ENCODE measurements around the gene ARSG. TPM values are rescaled to one million over a fixed set of nuclear protein-coding genes. Genes with fewer than 3 reads are reported as not detected.

The ARSG gene
- total and polyA plus RNA-seq, 10 of the 15 experiments (the other 5 are each of a cell fraction or from before 2014, with no cell fraction given), result 2.9 to 13.5 (median 7.6) TPM

- Histone ChIP-seq H3K36me3 (ENCODE audit: control insufficient read depth in 2 of 2, insufficient read depth in 2 of 2, low read length in 1 of 2) (peaks cover 0 to 3% of the 10 kb centered on the region in 2 experiments; a peak in 2 of 4 replicates), H4K20me1 (ENCODE audit: control insufficient read depth, insufficient read depth) (no peaks in the 10 kb centered on the region), H3K9me3 (replicated peaks; ENCODE audit: control insufficient read depth, insufficient read depth, low read length) (no peaks in the 10 kb centered on the region), H3K27me3 (replicated peaks in 1 of 2; ENCODE audit: control insufficient read depth in 2 of 2, insufficient read depth in 2 of 2, low read length in 1 of 2) (no peaks in the 10 kb centered on the region), H3K79me2 (ENCODE audit: control insufficient read depth, insufficient read depth, low read length) (no peaks in the 10 kb centered on the region), H2AFZ (ENCODE audit: control insufficient read depth, low read depth, low read length) (no peak overlapping the region; the same call in 1 of the 2 replicates), H3K4me3 (no peak overlapping the region), H3K9ac (ENCODE audit: control insufficient read depth, insufficient read depth, low read length) (no peak overlapping the region), H3K4me1 (ENCODE audit: control insufficient read depth, insufficient read depth, low read length) (peaks cover 33% of the 10 kb centered on the region), H3K4me2 (ENCODE audit: control insufficient read depth, insufficient read depth) (no peak overlapping the region), H3K27ac (ENCODE audit: control insufficient read depth, insufficient read depth) (no peak overlapping the region)
- in situ Hi-C loops (cut with MboI) (loop anchor here (10.0 kb wide), 1 partner anchor 175 kb away; no protein-coding TSS in a partner anchor), intact Hi-C loops (cut with micrococcal nuclease; ENCODE audit: unreplicated experiment) (no loop called here)
- ATAC-seq (no peak), FAIRE-seq (no peak), DNase-seq (ENCODE audit: low read depth, low spot score) (no peak)
- TF ChIP-seq ZBTB4 (CRISPR knock-in tag; IDR thresholded peaks at IDR 0.05), result no peak
- no peak for TF ChIP-seq LARP7 (IDR thresholded peaks at IDR 0.05)
- no peak for TF ChIP-seq DPF2 (IDR thresholded peaks at IDR 0.05)
- no peak for TF ChIP-seq HDGF (IDR thresholded peaks at IDR 0.05)
- TF ChIP-seq EGR1 (IDR thresholded peaks at IDR 0.05; ENCODE audit: borderline replicate concordance in 1 of 2, low read depth in 2 of 2, low read length in 2 of 2), result no peak
- no peak for TF ChIP-seq REST (IDR thresholded peaks at IDR 0.05; ENCODE audit: low read depth, low read length)
- TF ChIP-seq MEF2A (IDR thresholded peaks at IDR 0.05; ENCODE audit: insufficient read depth, low read depth, low read length), result no peak
- no peak for TF ChIP-seq FOXK2 (IDR thresholded peaks at IDR 0.05)
- TF ChIP-seq ZNF274 (IDR thresholded peaks at IDR 0.05; ENCODE audit: insufficient read depth, insufficient read length), result no peak
- TF ChIP-seq RELA (IDR thresholded peaks at IDR 0.05; ENCODE audit: borderline replicate concordance, partially characterized antibody), result no peak
- no peak for TF ChIP-seq POU2F2 (IDR thresholded peaks at IDR 0.05; ENCODE audit: borderline replicate concordance, low read depth, low read length)
- TF ChIP-seq PRDM15 (CRISPR knock-in tag; IDR thresholded peaks at IDR 0.05), result no peak
- TF ChIP-seq SMARCA5 (IDR thresholded peaks at IDR 0.05), result no peak
- POLR2A ChIA-PET, result interaction anchor here (0.7 to 1.3 kb wide), 4 partner anchors 13 to 59 kb away, joined by 3 to 5 read pairs (median 4); no protein-coding TSS in a partner anchor
- CTCF ChIA-PET, result interaction anchor here (1.0 to 15.1 kb wide), 4 partner anchors 10 to 192 kb away, joined by 3 to 222 read pairs (median 4); partner anchors contain the start of gene WIPI1
- BruUV-seq (replicated peaks), result no TSS peak
- RAD21 ChIA-PET (ENCODE audit: unreplicated experiment), result interaction anchor here (6.0 to 11.5 kb wide), 2 partner anchors 20 to 176 kb away, joined by 35 to 157 read pairs; partner anchors contain the start of gene WIPI1
- WGBS (ENCODE audit: insufficient coverage, insufficient replicate concordance, low lambda C conversion rate, missing lambda C conversion rate), result 40% methylated on average over 8 of the region's 8 CpGs
- SMC1A ChIA-PET (ENCODE audit: uncharacterized antibody, unreplicated experiment), result interaction anchor here (2.0 to 16.5 kb wide), 3 partner anchors 8 to 177 kb away, joined by 5 to 288 read pairs (median 6); partner anchors contain the start of gene WIPI1
These were observed 148.5 kb downstream of the ARSG start for GRCh38 chr17:68439656-68440290.
